ENCODE measurements around the gene ADAMTSL1. TPM values are rescaled to one million over a fixed set of nuclear protein-coding genes. Genes with fewer than 3 reads are reported as not detected.

The ADAMTSL1 gene
- total and polyA plus RNA-seq, 2 of the 13 experiments (the other 11 are each of a cell fraction or from before 2014, with no cell fraction given): not detected

GRCh38 chr9:18851069-18851795 lies 377.3 kb downstream of the ADAMTSL1 start:
- Histone ChIP-seq H3K4me3 (replicated peaks in 1 of 3; ENCODE audit: insufficient read depth in 1 of 3, low read depth in 2 of 3, low read length in 3 of 3) (no peak overlapping the region), H3K4me1 (ENCODE audit: insufficient read depth, low read length) (no peaks in the 10 kb centered on the region), H3K36me3 (replicated peaks in 1 of 2; ENCODE audit: control insufficient read depth in 1 of 2, insufficient read depth in 2 of 2, low read length in 2 of 2) (no peaks in the 10 kb centered on the region), H3K79me2 (ENCODE audit: insufficient read depth, low read length) (no peaks in the 10 kb centered on the region), H3K27ac (ENCODE audit: extremely low read length, insufficient read depth, low read length) (no peak overlapping the region), H3K9ac (ENCODE audit: insufficient read depth, low read depth, low read length) (no peak overlapping the region), H3K4me2 (ENCODE audit: low read depth, low read length) (no peak overlapping the region), H3K27me3 (ENCODE audit: control insufficient read depth in 1 of 2, insufficient read depth in 2 of 2, low read length in 2 of 2) (no peaks in the 10 kb centered on the region; a peak in 2 of 5 replicates), H4K20me1 (ENCODE audit: insufficient read depth, low read length) (no peaks in the 10 kb centered on the region), H2AFZ (ENCODE audit: low read length) (no peak overlapping the region), H3K9me3 (ENCODE audit: low read length) (no peaks in the 10 kb centered on the region)
- no peak for DNase-seq (ENCODE audit: low spot score)
- BruUV-seq (replicated peaks): no TSS peak
- no peak for ATAC-seq
- TF ChIP-seq SNRNP70 (IDR thresholded peaks at IDR 0.05; ENCODE audit: low read depth, low read length) (no peak), KAT8 (CRISPR knock-in tag; IDR thresholded peaks at IDR 0.05) (no peak)
- FAIRE-seq: no peak
- in situ Hi-C loops (cut with HindIII; ENCODE audit: extremely low pct_ligation_motif_present, low pct_unique_long_range_greater_than_20kb) (no loop called here), intact Hi-C loops (cut with micrococcal nuclease; ENCODE audit: unreplicated experiment) (no loop called here)
- POLR2A ChIA-PET: no interaction called here
- WGBS (ENCODE audit: low lambda C conversion rate): 7% methylated on average over 5 of the region's 5 CpGs
- CTCF ChIA-PET (ENCODE audit: low intra/inter-chr PET ratio, low total read pairs): no interaction called here

GRCh38 chr9:18855656-18856055 lies 381.7 kb downstream of the ADAMTSL1 start:
- POLR2A ChIA-PET: no interaction called here
- no peaks in the 10 kb centered on the region; a peak in 1 of 5 replicates for H3K27me3 ChIP-seq (ENCODE audit: control insufficient read depth in 1 of 2, insufficient read depth in 2 of 2, low read length in 2 of 2)
- H3K27ac ChIP-seq (ENCODE audit: extremely low read length, insufficient read depth, low read length): no peak overlapping the region
- BruUV-seq (replicated peaks): no TSS peak
- H3K36me3 ChIP-seq (replicated peaks in 1 of 2; ENCODE audit: control insufficient read depth in 1 of 2, insufficient read depth in 2 of 2, low read length in 2 of 2): no peaks in the 10 kb centered on the region
- H4K20me1 ChIP-seq (ENCODE audit: insufficient read depth, low read length): no peaks in the 10 kb centered on the region
- intact Hi-C loops (cut with micrococcal nuclease; ENCODE audit: unreplicated experiment): no loop called here
- 0% methylated on average over 2 of the region's 2 CpGs for WGBS (ENCODE audit: low lambda C conversion rate)
- no peaks in the 10 kb centered on the region for H3K4me1 ChIP-seq (ENCODE audit: insufficient read depth, low read length)
- DNase-seq (ENCODE audit: low spot score): no peak
- H3K9ac ChIP-seq (ENCODE audit: insufficient read depth, low read depth, low read length): no peak overlapping the region
- ATAC-seq: no peak
- H3K4me3 ChIP-seq (replicated peaks in 1 of 3; ENCODE audit: insufficient read depth in 1 of 3, low read depth in 2 of 3, low read length in 3 of 3): no peak overlapping the region
- no peaks in the 10 kb centered on the region for H3K9me3 ChIP-seq (ENCODE audit: low read length)
- CTCF ChIA-PET (ENCODE audit: low intra/inter-chr PET ratio, low total read pairs): no interaction called here
- FAIRE-seq: no peak
- H3K79me2 ChIP-seq (ENCODE audit: insufficient read depth, low read length): no peaks in the 10 kb centered on the region
- H2AFZ ChIP-seq (ENCODE audit: low read length): no peak overlapping the region
- in situ Hi-C loops (cut with HindIII; ENCODE audit: extremely low pct_ligation_motif_present, low pct_unique_long_range_greater_than_20kb): no loop called here
- no peak overlapping the region for H3K4me2 ChIP-seq (ENCODE audit: low read depth, low read length)
- no peak for TF ChIP-seq ETS1 (CRISPR knock-in tag; IDR thresholded peaks at IDR 0.05)
- no peak for TF ChIP-seq NFKBIZ (CRISPR knock-in tag; IDR thresholded peaks at IDR 0.05)
- TF ChIP-seq ZFY (CRISPR knock-in tag; IDR thresholded peaks at IDR 0.05): no peak
- no peak for TF ChIP-seq DBP (CRISPR knock-in tag; IDR thresholded peaks at IDR 0.05; ENCODE audit: not compliant biosample characterization)
- TF ChIP-seq ZBTB20 (CRISPR knock-in tag; IDR thresholded peaks at IDR 0.05; ENCODE audit: borderline replicate concordance, low read depth): no peak
- no peak for TF ChIP-seq U2AF2 (IDR thresholded peaks at IDR 0.05; ENCODE audit: low read depth, low read length)
- no peak for TF ChIP-seq USF2 (IDR thresholded peaks at IDR 0.05; ENCODE audit: low read depth, low read length)
- no peak for TF ChIP-seq USF2 (CRISPR knock-in tag; IDR thresholded peaks at IDR 0.05; ENCODE audit: borderline replicate concordance)
- TF ChIP-seq LCORL (IDR thresholded peaks at IDR 0.05): no peak
- no peak for TF ChIP-seq LCORL (CRISPR knock-in tag; IDR thresholded peaks at IDR 0.05)
- TF ChIP-seq CERS6 (CRISPR knock-in tag; IDR thresholded peaks at IDR 0.05): no peak

All from HepG2 (cell line).